ENCODE measurements around the gene DDX5. TPM values are rescaled to one million over a fixed set of nuclear protein-coding genes. Genes with fewer than 3 reads are reported as not detected.

DDX5 gene
- total RNA-seq, 1 experiment from 2014 or later = 869 TPM

- H2AFZ ChIP-seq (ENCODE audit: low read length) = no peak overlapping the region
- no peaks in the 10 kb centered on the region for H4K20me1 ChIP-seq (ENCODE audit: control insufficient read depth, insufficient read depth, insufficient read length)
- no peak overlapping the region for H3K18ac ChIP-seq (ENCODE audit: insufficient read length, low read depth, low read length)
- no peak overlapping the region for H3K23ac ChIP-seq (ENCODE audit: insufficient read length, low read depth, low read length)
- no peak overlapping the region for H4K91ac ChIP-seq (ENCODE audit: insufficient read length, low read depth, low read length)
- H4K8ac ChIP-seq (replicated peaks; ENCODE audit: insufficient read length, low read depth, low read length) = no peak overlapping the region
- no peak overlapping the region for H2AK5ac ChIP-seq (ENCODE audit: insufficient read length, low read length)
- H3K23me2 ChIP-seq (ENCODE audit: insufficient read length, low read depth, low read length, poor library complexity, severe bottlenecking) = no peaks in the 10 kb centered on the region
- no peak overlapping the region for H2BK20ac ChIP-seq (ENCODE audit: low read depth, low read length, poor library complexity, severe bottlenecking)
- no peak for DNase-seq
- H3K56ac ChIP-seq (ENCODE audit: insufficient read length, low read depth, low read length) = no peak overlapping the region
- Mint-ChIP-seq H3K9me3 (no peaks in the 10 kb centered on the region), H3K4me3 (no peak overlapping the region), H3K4me1 (peaks cover 9 to 16% of the 10 kb centered on the region in 2 experiments), H3K27me3 (ENCODE audit: low read depth) (no peaks in the 10 kb centered on the region), H3K36me3 (ENCODE audit: insufficient read depth in 1 of 3, low read depth in 3 of 3) (peaks cover 0 to 33% (median 14%) of the 10 kb centered on the region in 3 experiments; a peak in 5 of 7 replicates), H3K27ac (0 out of 7 replicates have a peak overlapping the region, but pooled peaks of 1 of the 3 experiments have one; percentile 84)
- no peak overlapping the region for H2BK5ac ChIP-seq (ENCODE audit: insufficient read length, low read length)
- H3K27ac ChIP-seq (ENCODE audit: insufficient read length, low read depth, low read length) = no peak overlapping the region
- H3K79me2 ChIP-seq (ENCODE audit: insufficient read depth, low read length) = no peaks in the 10 kb centered on the region
- H3K4ac ChIP-seq (ENCODE audit: low read depth, low read length) = no peak overlapping the region
- H2BK15ac ChIP-seq (ENCODE audit: low read depth, low read length) = no peak overlapping the region
- no peak overlapping the region for H3K14ac ChIP-seq (ENCODE audit: insufficient read depth, low read length)
- TF ChIP-seq CTCF (conservative IDR thresholded peaks at IDR 0.05) = no peak
- no peaks in the 10 kb centered on the region for H3K79me1 ChIP-seq (ENCODE audit: insufficient read depth, low read depth, low read length, poor library complexity, severe bottlenecking)
- no peak overlapping the region for H2BK120ac ChIP-seq (ENCODE audit: low read depth, low read length, poor library complexity, severe bottlenecking)
- no peak overlapping the region for H3K4me2 ChIP-seq (ENCODE audit: insufficient read depth, insufficient read length, low read length)
- H3K27me3 ChIP-seq (ENCODE audit: insufficient read depth, low read length) = no peaks in the 10 kb centered on the region
- H2BK12ac ChIP-seq (ENCODE audit: insufficient read length, low read depth, low read length) = no peak overlapping the region
- no peaks in the 10 kb centered on the region for H3K9me3 ChIP-seq (ENCODE audit: control insufficient read depth, low read depth, low read length)
- H4K5ac ChIP-seq (ENCODE audit: insufficient read length, low read depth, low read length) = no peak overlapping the region
- H3T11ph ChIP-seq (ENCODE audit: low read length) = no peak overlapping the region
- no peaks in the 10 kb centered on the region for H3K4me1 ChIP-seq (ENCODE audit: insufficient read depth, low read length)
- no CpG with 5 or more reads among the region's 7 CpGs for WGBS (ENCODE audit: extremely low coverage, insufficient read length, low lambda C conversion rate)
- H3K9ac ChIP-seq (ENCODE audit: extremely low read depth, insufficient read length, low read length) = no peak overlapping the region
Observed at GRCh38 chr17:64546716-64547115, 40.6 kb upstream of the DDX5 start.
